HG02759 (cell line): ENCODE measurements around the gene RAD21L1.
"Not testable (repeated sequence)": the region's sequence is repeated elsewhere in the genome, so short reads cannot be mapped to it uniquely, and the experiment has no call there.

Source experiments
- ATAC-seq: cut with Tn5 transposase; IDR thresholded peaks from one replicate; pipeline ENCODE4 v1.9.1; 2021; ENCODE audit warnings: mild to moderate bottlenecking, moderate library complexity; ENCODE audit not compliant: unreplicated experiment

The RAD21L1 gene

DNA sequence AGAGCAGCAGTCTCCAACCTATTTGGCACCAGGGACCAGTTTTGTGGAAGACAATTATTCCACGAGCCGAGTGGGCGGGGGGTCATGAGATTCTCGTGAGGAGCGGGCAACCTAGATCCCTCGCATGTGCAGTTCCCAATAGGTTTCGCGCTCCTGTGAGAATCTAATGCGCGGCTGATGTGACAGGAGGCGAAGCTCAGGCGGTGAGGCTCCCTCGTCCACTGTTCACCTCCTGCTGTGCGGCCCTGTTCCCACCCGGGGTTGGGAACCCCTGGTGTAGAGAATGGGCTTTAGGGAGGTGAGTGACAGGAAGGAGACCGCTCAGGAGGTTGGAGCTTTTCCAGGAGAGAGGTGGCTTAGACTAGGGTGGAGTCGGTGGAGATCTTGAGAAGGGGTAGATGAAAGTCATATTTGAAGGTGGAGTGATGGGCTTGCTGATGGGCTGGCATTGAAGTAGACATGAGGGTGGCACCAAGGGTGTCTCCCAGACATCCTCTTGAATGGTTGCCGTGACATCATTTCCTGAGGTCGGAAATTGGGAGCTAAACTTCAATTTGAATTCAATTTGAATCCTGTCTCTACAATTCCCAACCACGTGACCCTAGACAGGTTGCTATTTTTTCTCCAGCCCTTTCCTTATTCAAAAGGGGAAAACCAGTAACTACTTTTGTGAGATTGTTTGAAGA, 1.5 kb upstream of the RAD21L1 start:
- no peak for ATAC-seq

DNA sequence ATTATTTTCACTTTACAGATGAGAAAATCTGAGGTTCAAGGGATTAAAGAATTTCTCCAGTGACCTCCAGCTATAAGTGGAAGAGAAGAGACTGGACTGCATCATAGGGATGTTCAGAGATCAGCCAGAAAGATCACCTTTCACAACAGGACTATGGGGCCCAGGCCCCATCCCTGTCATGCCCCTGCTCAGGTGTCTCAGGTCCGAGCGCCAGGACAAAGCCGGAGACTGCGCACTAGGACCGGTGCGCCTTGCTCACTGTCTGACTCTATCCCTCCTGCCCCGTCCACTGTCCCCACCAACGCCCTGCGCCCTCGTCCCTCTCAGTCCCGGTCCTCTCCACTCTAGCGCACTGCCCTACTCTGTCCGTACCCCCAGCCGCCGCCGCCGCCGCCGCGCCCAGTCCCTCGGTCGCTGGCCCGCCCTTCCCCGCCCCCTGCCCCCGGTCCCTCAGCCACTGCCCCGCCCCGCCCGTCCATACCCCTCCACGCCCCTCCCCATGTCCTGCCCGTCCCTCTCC, 521 bp upstream of the RAD21L1 start:
- ATAC-seq, result no peak

DNA sequence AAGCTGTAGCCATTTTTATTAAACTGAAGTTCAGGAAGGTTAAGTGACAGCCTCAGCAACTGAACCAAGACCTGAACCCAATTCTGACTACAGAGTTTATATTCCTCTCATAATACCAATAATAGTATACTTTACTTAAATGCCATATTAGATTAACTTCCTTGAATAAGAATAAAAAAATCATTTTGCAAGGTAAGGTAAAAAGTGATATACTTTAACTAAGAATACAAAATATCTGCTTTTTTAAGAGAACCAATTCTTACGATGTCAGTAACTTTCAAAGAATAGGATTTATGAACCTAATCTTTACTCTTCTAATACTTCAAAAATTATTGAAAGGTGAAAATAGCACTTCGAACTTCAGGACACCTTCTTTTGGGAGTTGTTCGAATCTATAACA, 3.7 kb downstream of the RAD21L1 start:
- ATAC-seq, result no peak

DNA sequence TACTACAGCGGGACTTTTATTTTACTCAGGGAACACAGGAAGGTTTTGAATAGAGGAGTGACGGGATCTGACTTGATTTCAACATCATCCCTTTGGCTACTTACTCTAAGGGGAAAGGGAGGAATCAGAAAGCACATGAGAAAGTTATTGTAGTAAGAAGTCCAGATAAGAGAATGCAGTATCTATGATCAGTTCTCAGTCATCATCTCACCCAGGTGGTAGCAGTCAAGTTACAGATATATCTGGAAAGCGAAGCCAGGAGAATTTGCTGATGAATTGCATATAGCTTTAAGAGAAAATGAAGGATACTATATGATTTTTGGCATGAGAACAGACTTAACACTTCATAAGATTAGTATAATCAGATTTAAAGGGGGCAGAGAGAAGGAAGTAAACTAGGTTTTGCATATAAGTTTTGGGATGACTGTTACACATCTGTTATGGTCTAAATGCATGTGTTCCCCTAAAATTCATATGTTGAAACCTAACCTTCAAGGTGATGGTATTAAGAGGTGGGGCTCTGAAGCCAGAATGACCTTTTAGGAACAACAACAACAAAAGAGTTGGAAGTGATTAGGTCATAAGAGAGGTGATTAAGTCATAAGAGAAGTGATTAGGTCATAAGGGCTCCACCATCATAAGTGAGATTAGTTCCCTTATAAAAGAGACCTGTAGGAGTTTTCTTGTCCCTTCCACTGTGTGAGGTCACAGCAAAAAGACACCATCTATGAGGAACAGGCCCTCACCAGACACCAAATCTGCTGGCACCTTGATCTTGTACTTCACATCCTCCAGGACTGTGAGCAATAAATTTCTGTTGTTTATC, 6.7 kb downstream of the RAD21L1 start:
- peak; percentile 67 for ATAC-seq

DNA sequence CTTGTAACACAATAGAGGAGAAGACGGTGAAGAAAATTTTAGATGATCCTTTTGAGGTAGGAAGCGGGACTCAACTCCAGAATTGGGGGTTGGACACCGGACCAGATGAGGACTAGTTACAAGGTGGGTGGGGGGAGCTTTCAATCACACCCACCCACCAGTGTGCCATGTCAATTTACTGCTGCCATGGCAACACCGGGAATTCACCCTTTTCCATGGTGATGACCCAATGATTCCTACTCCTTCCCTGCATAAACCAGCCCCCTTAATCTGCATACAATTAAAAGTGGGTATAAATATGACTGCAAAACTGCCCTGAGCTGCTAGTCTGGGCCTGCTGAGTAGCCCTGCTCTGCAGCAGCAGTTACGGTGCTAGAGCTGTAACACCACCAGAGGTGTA, 14.7 kb downstream of the RAD21L1 start:
- no peak for ATAC-seq

DNA sequence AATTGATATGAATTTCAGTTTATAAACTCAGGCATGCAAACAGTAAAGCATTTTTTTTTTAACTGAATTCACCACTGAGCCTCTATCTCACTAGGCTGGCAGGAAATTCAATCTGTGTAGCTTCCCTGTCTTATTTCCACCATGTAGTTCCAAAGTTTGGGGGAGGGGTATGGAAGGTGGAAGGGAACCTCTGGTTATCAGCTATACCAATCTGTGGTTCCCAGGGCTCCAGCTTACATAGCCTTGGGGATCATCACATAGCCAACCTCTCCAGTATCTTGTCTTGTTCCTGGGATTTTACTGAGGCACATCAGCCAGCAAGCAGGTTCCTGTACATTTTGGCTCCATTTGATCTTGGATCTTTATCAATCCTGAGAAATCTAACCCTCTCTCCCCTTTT, 15.6 kb downstream of the RAD21L1 start:
- ATAC-seq, result no peak

DNA sequence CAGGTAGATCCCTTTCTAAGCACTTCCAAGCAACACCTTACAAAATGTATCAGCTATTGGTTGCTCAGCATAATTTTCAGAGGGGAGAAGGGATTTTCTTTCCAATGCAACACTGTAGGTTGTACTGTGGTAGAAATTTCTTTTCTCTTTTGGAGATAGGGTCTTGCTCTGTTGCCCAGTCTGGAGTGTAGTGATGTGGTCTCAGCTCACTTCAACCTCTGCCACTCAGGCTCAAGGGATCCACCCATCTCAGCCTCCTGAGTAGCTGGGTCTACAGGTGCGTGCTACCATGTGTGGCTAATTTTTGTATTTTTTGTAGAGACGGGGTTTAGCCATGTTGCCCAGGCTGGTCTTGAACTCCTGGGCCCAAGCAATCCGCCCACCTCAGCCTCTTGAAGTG, 16.3 kb downstream of the RAD21L1 start:
- no peak for ATAC-seq

DNA sequence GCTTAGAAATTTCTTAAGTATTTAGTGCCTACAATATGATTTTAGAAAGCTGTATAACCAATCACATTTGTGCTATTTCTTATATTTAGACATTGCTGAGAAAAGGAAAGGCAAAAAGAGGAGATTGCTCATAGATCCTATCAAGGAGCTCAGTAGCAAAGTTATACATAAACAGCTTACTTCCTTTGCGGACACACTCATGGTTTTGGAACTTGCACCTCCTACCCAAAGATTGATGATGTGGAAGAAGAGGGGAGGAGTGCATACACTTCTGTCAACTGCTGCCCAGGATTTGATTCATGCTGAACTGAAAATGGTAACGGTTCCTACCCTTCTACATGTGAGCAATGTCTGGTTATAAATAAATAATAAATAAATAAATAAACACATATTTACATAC, 16.7 kb downstream of the RAD21L1 start:
- no peak for ATAC-seq

DNA sequence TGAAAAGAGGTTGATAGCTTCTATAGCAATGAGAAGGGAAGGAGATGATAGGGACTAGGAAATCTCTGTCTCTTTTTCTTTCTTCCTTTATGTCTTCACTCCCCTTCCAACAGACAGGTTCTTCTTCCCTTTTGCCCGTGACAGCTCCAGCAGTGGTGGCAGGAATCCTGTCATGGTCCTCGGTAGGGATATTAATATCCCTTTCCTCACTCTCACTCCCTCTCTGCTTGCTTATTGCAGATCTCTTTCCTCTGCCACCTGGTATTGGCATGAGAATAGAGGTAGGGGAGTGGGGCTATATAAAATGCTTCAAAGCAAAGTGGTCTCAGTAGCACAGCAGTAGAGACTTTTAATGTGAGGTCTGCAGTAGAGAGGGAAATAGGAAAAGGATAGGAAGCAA, 19.7 kb downstream of the RAD21L1 start:
- ATAC-seq, result no peak

DNA sequence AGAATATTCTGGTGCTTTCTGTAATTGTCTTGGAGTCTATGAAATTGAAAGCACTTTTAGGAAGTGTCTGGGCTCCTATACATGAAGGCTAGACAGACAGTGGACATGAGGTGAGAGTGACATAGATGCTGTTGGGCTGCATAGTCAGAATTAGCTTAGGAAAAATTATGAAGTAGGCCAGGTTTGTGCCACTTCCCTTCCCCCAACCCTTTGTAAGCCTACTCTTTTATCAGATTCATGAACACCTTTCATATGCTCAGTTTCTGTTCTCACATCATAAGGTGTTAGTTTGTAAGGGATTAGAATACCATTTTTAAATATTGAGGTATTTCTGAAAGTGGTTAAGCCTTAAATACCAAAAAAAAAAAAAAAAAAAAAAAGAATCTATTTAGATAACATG, 21.8 kb downstream of the RAD21L1 start:
- ATAC-seq, result no peak

DNA sequence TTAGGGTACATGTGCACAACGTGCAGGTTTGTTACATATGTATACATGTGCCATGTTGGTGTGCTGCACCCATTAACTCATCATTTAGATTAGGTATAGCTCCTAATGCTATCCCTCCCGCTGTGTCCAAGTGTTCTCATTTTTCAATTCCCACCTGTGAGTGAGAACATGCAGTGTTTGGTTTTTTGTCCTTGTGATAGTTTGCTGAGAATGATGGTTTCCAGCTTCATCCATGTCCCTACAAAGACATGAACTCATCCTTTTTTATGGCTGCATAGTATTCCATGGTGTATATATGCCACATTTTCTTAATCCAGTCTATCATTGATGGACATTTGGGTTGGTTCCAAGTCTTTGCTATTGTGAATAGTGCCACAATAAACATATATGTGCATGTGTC, 24.4 kb downstream of the RAD21L1 start:
- not testable (repeated sequence) for ATAC-seq

DNA sequence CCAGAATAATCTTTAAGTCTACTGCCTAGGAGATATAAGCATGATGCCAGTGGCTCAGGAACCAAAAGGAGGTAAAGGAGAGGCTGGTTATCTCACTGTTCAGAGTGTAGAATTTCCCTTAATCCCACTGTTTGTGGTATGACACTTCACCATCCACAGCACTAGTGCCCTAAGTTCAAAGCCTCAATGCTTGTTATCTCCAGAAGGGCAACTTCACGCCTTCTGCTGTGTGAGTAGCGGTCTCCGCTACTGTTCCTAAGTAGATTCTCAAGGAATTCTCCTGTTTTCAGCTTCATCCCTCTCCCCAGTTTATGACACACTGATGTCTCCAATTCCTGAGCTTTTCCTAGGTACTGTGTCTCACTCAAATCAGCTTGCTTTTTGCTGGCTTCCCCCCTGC, 26.6 kb downstream of the RAD21L1 start:
- no peak for ATAC-seq

DNA sequence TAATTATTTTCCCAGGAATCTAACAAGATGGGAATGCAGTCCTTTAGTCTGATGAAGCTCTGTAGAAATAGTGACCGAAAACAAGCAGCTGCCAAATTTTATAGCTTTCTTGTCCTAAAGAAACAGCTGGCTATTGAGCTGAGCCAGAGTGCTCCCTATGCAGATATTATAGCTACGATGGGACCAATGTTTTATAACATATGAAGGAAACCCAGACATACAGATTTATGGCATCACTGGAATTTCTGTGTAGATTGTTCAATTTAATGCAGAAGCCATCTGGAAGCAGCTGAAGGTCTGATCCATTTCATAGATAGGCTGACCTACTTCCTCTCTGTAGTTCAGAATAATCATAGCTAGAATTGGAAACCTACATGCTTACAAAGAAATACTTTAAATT, 28.4 kb downstream of the RAD21L1 start:
- no peak for ATAC-seq

DNA sequence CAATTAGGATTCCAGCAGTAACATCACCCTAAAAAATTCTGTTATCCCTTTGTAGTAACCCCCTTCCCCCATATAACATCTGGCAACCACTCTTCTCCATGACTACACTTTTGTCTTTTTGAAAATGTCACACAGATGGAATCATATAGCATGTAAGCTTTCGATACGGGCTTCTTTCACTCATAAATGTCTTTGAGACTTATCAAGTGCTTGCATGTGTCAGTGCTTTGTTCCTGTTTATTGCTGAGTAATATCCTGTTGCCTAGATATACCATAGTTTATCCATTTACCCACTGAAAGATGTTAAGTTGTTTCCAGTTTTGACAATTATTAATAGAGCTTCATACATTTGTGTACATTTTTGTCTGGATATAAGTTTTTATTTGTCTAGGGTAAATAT, 29.8 kb downstream of the RAD21L1 start:
- no peak for ATAC-seq

DNA sequence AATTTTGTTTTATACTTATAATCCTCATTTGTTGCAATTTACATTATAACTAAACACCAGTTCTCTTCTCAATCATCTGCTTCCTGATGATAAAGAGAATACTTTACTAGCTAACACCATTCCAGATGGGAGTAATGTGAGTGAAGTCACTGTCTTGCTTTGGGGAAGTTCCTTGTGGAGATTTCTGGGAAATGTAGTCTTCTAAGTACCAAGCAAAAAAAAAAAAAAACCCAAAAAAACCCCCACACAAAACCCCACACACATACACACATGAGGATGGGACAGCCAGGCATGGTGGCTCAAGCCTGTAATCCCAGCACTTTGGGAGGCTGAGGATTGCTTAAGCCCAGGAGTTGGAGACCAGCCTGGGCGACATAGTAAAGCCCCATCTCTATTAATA, 38.0 kb downstream of the RAD21L1 start:
- no peak for ATAC-seq

DNA sequence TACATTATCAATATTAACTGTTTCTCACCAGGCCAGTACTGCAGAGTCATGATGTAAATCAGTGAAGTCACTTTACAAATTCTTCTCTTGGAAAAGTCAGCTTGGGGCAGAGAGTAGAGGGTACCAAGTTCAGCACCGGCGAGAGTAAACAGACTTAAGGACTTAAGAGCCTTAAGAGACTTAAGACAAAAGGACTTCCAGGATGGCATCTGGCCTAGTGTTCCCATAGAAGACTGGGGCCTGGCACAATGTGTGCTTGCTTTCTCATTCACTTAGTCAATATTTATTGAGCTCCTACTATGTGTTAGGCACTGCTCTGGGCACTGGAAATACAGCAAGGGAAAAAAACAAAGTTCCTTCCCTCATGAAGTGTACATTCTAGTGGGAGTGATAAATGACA, 38.9 kb downstream of the RAD21L1 start:
- ATAC-seq, result no peak

DNA sequence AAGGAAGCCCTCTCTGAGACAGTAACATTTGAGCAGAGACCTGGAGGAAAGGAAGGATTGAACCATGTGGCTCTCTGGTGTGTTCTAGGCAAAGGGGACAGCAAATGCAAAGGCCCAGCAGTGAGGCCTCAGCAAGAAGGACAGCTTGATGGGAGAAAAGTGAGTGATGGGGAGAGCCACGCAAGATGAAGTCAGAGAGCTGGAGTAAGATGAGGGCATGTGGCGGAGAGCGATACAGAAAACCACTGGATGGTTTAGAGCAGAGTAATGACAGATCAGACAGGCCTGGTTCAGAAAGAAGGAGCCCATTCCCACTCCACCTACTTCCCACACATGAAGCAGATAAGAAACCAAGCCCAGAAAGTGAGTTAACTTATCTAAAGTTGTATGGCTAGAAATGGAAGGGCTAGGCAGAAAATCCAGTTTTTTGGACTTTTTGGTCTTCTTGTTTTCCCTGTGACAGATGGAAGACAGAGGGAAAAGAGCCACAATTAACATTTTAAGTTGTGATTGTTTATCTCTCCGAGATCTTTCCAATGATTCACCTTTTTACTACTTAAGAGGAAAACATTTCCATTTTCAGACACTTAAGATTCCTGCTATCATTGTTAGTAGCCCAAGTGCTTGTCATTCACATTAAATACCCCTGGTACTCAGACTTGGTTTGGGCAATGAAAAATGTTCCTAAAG, 39.5 kb downstream of the RAD21L1 start:
- ATAC-seq, result no peak

DNA sequence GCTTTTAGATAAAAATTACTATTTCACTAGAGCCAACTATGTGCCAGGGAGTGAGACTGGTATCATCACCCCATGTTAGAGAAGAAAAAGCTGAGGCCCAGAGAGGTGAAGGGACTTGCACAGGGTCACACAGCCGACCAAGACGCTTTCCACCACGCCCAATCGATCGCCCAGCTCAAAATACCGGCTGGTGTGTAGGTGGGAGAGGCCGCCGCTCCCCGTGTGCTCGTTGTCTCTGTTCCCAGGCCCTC, 40.0 kb downstream of the RAD21L1 start:
- ATAC-seq, result no peak

DNA sequence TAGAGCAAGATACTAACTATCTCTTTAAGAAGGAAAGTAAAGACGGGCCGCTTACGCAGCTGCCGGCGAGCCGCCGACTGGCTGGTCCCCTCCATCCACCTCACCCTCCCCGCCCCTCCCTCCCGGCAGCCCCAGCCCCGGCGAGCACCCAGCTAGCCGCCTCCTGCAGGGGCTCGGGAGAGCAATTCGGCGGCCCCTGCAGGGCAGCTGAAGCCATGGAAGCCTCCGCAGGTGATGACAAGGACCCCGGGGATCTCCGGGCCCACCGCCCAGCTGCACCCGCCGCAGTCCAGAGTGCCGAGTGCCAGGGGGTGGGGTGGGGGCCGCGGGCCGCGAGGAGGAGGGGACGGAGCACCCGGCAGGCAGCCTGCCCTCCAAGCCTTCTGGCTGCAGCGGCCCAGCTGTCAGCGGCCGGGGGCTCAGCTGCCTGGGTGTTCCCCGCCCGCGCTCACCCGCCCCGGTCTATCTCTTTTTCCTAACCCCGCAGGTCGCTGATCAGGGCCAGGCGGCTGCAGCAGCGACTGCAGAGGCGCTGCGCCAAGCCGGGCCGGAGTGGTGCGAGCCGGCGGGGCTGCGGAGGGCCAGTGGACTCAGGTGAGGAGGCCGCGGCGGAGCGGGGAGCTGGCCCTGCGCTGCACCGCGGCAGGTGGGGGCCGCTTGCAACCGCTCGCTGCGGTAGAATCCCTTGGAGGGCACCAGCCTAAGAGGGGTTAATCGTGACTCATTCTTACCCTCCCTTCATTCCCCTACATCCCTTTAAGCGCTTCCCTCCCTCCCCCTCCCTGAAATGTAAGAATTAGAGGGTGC, 40.5 kb downstream of the RAD21L1 start, which contains the start of gene SNPH:
Gene SNPH (plus strand): TSS at position 128 of the 807 bp plus-strand sequence. CDS start 29,946 bp downstream, outside the sequence.
- peak; percentile 79 for ATAC-seq

DNA sequence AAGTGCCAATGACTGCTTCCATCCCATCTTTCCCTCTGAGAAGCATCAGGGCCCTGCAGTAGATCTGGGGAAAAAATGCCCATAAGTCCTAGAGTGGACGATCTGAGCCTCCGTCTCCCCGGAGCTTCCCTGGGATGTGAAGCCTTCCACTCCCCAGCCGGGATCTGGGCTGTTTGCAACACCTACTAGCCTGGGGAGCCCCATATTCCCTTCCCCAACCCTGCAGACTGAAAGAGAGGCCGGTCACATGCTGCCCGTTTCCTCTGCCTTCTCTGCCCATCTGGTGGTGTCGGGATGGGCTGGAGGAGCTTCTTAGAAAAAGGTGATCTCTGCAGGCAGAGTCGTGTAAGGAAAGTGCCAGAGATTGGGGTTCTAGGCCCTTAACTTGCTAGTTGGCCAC, 41.3 kb downstream of the RAD21L1 start:
- no peak for ATAC-seq

DNA sequence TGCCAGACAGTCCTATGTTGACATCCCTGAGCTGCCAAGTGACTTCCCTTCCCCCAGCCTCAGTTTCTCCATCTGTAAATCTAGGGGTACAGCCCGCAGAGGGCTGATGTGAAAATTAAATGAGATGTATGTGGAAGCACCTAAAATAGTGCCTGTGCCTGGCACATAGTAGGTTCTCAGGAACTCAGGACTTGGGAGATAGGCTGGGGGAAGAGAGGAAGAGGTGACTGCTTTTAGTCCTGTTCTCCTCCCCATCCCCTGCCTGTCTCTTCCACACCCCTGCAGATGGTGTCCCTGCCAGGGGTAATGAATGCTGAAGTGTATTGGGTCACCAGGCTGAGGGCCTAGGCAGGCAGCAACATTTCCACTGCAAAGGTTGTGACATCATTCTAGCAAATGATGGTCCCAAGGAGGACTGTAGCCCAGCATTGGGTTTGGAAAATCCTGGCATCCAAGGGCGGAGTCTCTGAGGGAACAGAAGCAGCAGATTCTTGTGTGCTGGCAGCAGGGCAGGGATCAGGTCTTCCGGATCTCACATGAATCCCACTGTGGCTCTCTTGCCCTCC, 42.0 kb downstream of the RAD21L1 start:
- no peak for ATAC-seq
